SH-SY5Y (cell line): ENCODE results near the gene PPP1R13L.

Experiments used
- GATA2 ChIP-seq: IDR thresholded peaks from 2 replicates; pipeline ENCODE4 v1.6.1; 2011; ENCODE audit warnings: mild to moderate bottlenecking, low read depth, low read length
- GATA3 ChIP-seq: IDR thresholded peaks from 2 replicates; pipeline ENCODE4 v1.6.1; 2011; ENCODE audit warnings: low read depth, mild to moderate bottlenecking, low read length, moderate library complexity

PPP1R13L gene

GRCh38 chr19:45336696-45337251 is 68.1 kb downstream of the PPP1R13L start:
- TF ChIP-seq GATA3 (no peak), GATA2 (no peak)

- TF ChIP-seq GATA3: no peak
- TF ChIP-seq GATA2: no peak
These were observed 71.1 kb downstream of the PPP1R13L start for GRCh38 chr19:45333609-45334303.

- no peak for TF ChIP-seq GATA2
- no peak for TF ChIP-seq GATA3
These were observed 73.5 kb downstream of the PPP1R13L start for GRCh38 chr19:45331411-45331810.
